ENCODE results near the gene GOPC. TPM values are rescaled to one million over a fixed set of nuclear protein-coding genes. Genes with fewer than 3 reads are reported as not detected.

Gene GOPC
- total RNA-seq, 4 donors from 2014 or later, result 20.5 to 34.1 (median 24.2) TPM

- no peak for ATAC-seq
- H3K4me3 ChIP-seq, result no peak overlapping the region
- peaks cover 1 to 22% (median 3%) of the 10 kb centered on the region in 3 donors for H3K4me1 ChIP-seq
- WGBS, 2 donors (ENCODE audit: low coverage in 1 of 2), result 96 to 100% methylated on average over 1 to 2 of the region's 2 CpGs
- no peaks in the 10 kb centered on the region for H3K27me3 ChIP-seq
- H3K27ac ChIP-seq, result no peak overlapping the region
- no peaks in the 10 kb centered on the region for H3K9me3 ChIP-seq
- TF ChIP-seq CTCF (IDR thresholded peaks at IDR 0.05) (no peak), POLR2AphosphoS5 (IDR thresholded peaks at IDR 0.05) (no peak), EP300 (IDR thresholded peaks at IDR 0.05) (no peak), POLR2A (IDR thresholded peaks at IDR 0.05) (no peak)
- H3K36me3 ChIP-seq, result peaks cover 0 to 18% of the 10 kb centered on the region in 2 donors
These were observed 7.0 kb downstream of the GOPC start for GRCh38 chr6:117595099-117595923.

GRCh38 chr6:117592983-117593759 lies 9.1 kb downstream of the GOPC start:
- no peak for ATAC-seq
- no peak for TF ChIP-seq EP300 (IDR thresholded peaks at IDR 0.05)
- no peak for TF ChIP-seq POLR2AphosphoS5 (IDR thresholded peaks at IDR 0.05)
- TF ChIP-seq CTCF (IDR thresholded peaks at IDR 0.05), result no peak
- TF ChIP-seq POLR2A (IDR thresholded peaks at IDR 0.05), result no peak
- Histone ChIP-seq H3K27ac (no peak overlapping the region), H3K9me3 (no peaks in the 10 kb centered on the region), H3K27me3 (no peaks in the 10 kb centered on the region), H3K4me3 (no peak overlapping the region), H3K36me3 (peaks cover 0 to 32% of the 10 kb centered on the region in 2 donors), H3K4me1 (peaks cover 0 to under 1% (median 0%) of the 10 kb centered on the region in 3 donors)
- WGBS, 2 donors (ENCODE audit: low coverage in 1 of 2), result 76 to 93% methylated on average over 3 of the region's 3 CpGs

- no peaks in the 10 kb centered on the region for H3K9me3 ChIP-seq
- WGBS, 2 donors (ENCODE audit: low coverage in 1 of 2), result 80 to 84% methylated on average over 3 of the region's 3 CpGs
- no peaks in the 10 kb centered on the region for H3K4me1 ChIP-seq
- TF ChIP-seq EP300 (IDR thresholded peaks at IDR 0.05), result no peak
- no peak for TF ChIP-seq POLR2AphosphoS5 (IDR thresholded peaks at IDR 0.05)
- TF ChIP-seq CTCF (IDR thresholded peaks at IDR 0.05), result no peak
- no peak for TF ChIP-seq POLR2A (IDR thresholded peaks at IDR 0.05)
- H3K27me3 ChIP-seq, result no peaks in the 10 kb centered on the region
- H3K27ac ChIP-seq, result no peak overlapping the region
- no peak for ATAC-seq
- H3K36me3 ChIP-seq, result peaks cover 0 to 29% of the 10 kb centered on the region in 2 donors
- H3K4me3 ChIP-seq, result no peak overlapping the region
These were observed 10.9 kb downstream of the GOPC start for GRCh38 chr6:117591405-117591804.

GRCh38 chr6:117590447-117590846 lies 11.9 kb downstream of the GOPC start:
- H3K36me3 ChIP-seq, result peaks cover 0 to 29% of the 10 kb centered on the region in 2 donors
- H3K27me3 ChIP-seq, result no peaks in the 10 kb centered on the region
- no peak for ATAC-seq
- no peak overlapping the region for H3K4me3 ChIP-seq
- TF ChIP-seq EP300 (IDR thresholded peaks at IDR 0.05) (no peak), POLR2A (IDR thresholded peaks at IDR 0.05) (no peak), CTCF (IDR thresholded peaks at IDR 0.05) (no peak), POLR2AphosphoS5 (IDR thresholded peaks at IDR 0.05) (no peak)
- H3K9me3 ChIP-seq, result no peaks in the 10 kb centered on the region
- WGBS, 2 donors (ENCODE audit: low coverage in 1 of 2), result 92 to 94% methylated on average over 2 to 3 of the region's 5 CpGs
- H3K27ac ChIP-seq, result no peak overlapping the region
- H3K4me1 ChIP-seq, result no peaks in the 10 kb centered on the region

All from gastroesophageal sphincter (tissue), 4 donors.